Left lung (tissue), 10 donors: ENCODE results near the gene PANX2. TPM values are rescaled to one million over a fixed set of nuclear protein-coding genes. Genes with fewer than 3 reads are reported as not detected.

Experiments
- ATAC-seq: fragments of 200-7000 bp; cut with Tn5 transposase; one replicate; pipeline ENCODE4 v1.9.1; 2020; ENCODE audit warnings: moderate library complexity
- DNase-seq, 4 donors: peaks; one replicate each; pipeline ENCODE4 v3.0.0-alpha.2; 2013 to 2020
- H3K27ac ChIP-seq, 2 donors: fragments of 200-600 bp; sonication (generic) in 1 of 2; one replicate each; pipeline versions ENCODE4 v1.5.0 to v1.8.0; 2020 to 2021
- H3K27me3 ChIP-seq, 2 donors: fragments of 200-600 bp; sonication (generic) in 1 of 2; one replicate each; pipeline versions ENCODE4 v1.5.0 to v1.8.0; 2020 to 2021
- H3K36me3 ChIP-seq, 2 donors: fragments of 200-600 bp; sonication (generic) in 1 of 2; one replicate each; pipeline versions ENCODE4 v1.5.0 to v1.8.0; 2020 to 2021
- H3K4me1 ChIP-seq, 2 donors: fragments of 200-600 bp; one replicate each; pipeline ENCODE4 v1.8.0; 2021
- H3K4me3 ChIP-seq, 2 donors: fragments of 200-600 bp; sonication (generic) in 1 of 2; one replicate each; pipeline versions ENCODE4 v1.5.0 to v1.8.0; 2020 to 2021; ENCODE audit warnings: mild to moderate bottlenecking in 1 of 2
- H3K9me3 ChIP-seq, 2 donors: fragments of 200-600 bp; sonication (generic) in 1 of 2; one replicate each; pipeline versions ENCODE4 v1.5.0 to v1.8.0; 2020 to 2021
- intact Hi-C, 2 donors: fragments of 100-400 bp; cut with DNase I; formaldehyde crosslinking; loops; one replicate each; pipeline versions ENCODE4 v1.11.2 to v1.14.2; 2022
- polyA plus RNA-seq, 6 donors: library from polyadenylated mRNA; unstranded; fragments of 120-200 nt; gene quantifications; one replicate each; pipeline ENCODE4 v1.2.1, GENCODE V29; 2013; ENCODE audit not compliant: insufficient read length in 6 of 6
- total RNA-seq, 2 donors: library from RNA; stranded (reverse); fragmentation: NEBNext Ultra II Directional; extraction: Animal tissue kit (Norgen Biotek cat#: 25700); gene quantifications; one replicate each; pipeline ENCODE4 v1.2.1, GENCODE V29; 2021
- TF ChIP-seq, protein P1 (sequence below), 2 donors: fragments of 200-600 bp; sonication (generic) in 1 of 2; IDR thresholded peaks; one replicate each; pipeline versions ENCODE4 v1.5.0 to v1.8.0; 2021; ENCODE audit warnings: antibody characterized with exemption in 2 of 2
- donor health status: DM: no; HTN: yes; CAD: no.
- donor health status: DM: no; HTN: no; CAD: no.

The PANX2 gene
- total and polyA plus RNA-seq, 8 donors, result 0.51 to 4.6 (median 0.65) TPM

DNA sequence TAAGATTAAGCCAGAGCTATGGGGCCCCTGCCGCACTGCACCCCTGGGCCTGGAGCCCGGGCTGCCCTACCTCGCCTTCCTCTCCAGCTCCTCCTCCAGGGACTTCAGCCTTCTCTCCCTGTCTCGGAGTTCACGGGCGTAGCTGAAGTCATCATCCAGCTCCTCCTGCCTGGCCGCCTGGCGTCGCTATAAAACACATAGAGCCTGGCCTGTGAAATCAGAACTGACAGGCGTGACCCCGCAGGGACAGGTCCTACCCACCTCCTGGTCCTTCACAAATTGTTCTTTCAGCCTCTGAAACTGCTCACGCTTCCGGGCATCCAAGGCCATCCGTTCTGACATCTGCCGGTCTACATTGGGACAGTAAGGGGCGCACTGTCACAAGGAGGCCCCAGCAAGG is 53.5 kb downstream of the PANX2 start:
- Histone ChIP-seq H3K9me3 (no peaks in the 10 kb centered on the region), H3K36me3 (peaks cover 0 to 98% of the 10 kb centered on the region in 2 donors), H3K4me1 (peaks cover 0 to 7% of the 10 kb centered on the region in 2 donors), H3K27ac (no peak overlapping the region), H3K27me3 (no peaks in the 10 kb centered on the region), H3K4me3 (no peak overlapping the region)
- TF ChIP-seq, protein P1, sequence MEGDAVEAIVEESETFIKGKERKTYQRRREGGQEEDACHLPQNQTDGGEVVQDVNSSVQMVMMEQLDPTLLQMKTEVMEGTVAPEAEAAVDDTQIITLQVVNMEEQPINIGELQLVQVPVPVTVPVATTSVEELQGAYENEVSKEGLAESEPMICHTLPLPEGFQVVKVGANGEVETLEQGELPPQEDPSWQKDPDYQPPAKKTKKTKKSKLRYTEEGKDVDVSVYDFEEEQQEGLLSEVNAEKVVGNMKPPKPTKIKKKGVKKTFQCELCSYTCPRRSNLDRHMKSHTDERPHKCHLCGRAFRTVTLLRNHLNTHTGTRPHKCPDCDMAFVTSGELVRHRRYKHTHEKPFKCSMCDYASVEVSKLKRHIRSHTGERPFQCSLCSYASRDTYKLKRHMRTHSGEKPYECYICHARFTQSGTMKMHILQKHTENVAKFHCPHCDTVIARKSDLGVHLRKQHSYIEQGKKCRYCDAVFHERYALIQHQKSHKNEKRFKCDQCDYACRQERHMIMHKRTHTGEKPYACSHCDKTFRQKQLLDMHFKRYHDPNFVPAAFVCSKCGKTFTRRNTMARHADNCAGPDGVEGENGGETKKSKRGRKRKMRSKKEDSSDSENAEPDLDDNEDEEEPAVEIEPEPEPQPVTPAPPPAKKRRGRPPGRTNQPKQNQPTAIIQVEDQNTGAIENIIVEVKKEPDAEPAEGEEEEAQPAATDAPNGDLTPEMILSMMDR (IDR thresholded peaks at IDR 0.05), result no peak
- ATAC-seq, result no peak
- intact Hi-C loops, result no loop called here
- DNase-seq, result no peak

DNA sequence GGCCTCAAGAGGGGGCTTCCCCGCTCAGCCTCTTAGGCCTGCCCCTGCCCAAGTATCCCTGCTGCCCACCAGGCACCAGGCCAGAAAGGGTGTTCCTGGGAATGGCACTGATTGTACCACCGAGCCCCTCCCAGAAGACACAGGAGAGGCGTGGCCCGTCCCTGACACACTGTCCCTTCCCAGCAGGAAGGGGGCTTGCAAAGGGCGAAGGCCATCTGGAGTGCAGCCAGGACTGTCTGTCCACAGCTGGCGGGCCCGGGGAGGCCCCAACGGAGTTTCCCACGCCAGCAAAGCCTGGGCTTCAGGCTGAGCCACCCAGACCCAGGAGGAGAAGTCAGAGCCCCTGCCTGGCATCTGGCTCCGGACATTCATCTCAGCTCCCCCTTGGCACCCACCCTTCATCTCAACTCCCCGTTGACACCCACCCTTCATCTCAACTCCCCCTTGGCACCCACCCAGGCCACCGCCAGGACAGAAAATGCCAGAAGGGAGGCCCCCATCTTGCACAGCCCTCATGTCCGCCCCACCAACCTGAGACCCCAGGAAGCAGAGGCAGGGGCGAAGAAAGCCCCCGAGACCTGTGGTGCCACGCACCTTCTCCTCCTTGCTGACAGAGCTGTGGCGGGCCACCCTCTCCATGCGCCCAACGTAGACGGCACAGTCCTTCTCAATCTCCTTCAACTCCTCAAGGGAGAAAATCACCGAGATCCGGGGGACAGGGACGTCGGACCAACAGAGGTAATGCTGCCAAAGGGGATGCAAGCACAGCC is 54.9 kb downstream of the PANX2 start:
- TF ChIP-seq, protein P1 (IDR thresholded peaks at IDR 0.05), result no peak
- intact Hi-C loops, result no loop called here
- no peaks in the 10 kb centered on the region for H3K27me3 ChIP-seq
- peaks cover 0 to 98% of the 10 kb centered on the region in 2 donors for H3K36me3 ChIP-seq
- no peak overlapping the region for H3K4me3 ChIP-seq
- ATAC-seq (no peak), DNase-seq (no peak)
- H3K27ac ChIP-seq, result no peak overlapping the region
- H3K9me3 ChIP-seq, result no peaks in the 10 kb centered on the region
- H3K4me1 ChIP-seq, result no peaks in the 10 kb centered on the region

DNA sequence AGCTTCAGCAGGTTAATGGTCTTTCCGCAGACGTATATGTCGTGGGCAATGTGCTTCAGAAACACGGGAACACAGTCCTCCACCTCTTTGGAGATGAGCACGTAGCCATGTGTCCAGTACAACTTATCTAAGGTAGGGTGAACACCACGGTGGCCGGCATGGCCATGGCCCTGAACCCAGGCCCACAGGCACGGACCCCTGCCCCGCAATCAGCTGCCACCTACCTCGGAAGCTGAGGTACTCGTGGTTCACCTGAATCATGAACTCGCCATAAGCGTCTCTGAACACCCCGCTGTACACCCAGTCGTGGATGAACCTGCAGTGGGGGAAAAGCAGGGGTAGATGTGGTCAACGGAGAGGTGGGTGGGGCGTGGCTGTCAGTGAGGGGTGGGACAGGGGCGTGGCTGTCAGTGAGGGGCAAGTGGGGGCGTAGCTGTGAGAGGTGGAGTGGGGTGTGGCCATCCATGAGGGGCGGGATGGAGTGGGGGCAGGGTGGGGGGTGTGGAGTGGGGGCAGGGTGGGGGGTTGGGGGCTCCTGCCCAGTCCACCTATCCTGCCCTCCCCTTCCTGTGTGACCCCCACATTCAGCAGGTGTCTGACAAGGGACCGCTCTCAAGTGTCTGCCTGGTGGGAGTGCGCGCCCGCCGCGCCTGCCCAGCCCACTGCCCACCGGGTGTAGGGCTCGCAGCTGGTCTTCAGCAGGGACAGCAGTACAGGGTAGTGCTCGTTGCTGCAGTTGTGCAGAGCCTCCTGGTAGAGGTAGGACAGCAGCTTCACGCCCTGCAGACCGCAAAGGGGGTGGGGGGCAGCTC is 55.7 kb downstream of the PANX2 start:
- Histone ChIP-seq H3K4me1 (no peaks in the 10 kb centered on the region), H3K4me3 (no peak overlapping the region), H3K27me3 (no peaks in the 10 kb centered on the region), H3K9me3 (no peaks in the 10 kb centered on the region), H3K27ac (no peak overlapping the region), H3K36me3 (peaks cover 0 to 94% of the 10 kb centered on the region in 2 donors)
- intact Hi-C loops, result no loop called here
- DNase-seq (no peak), ATAC-seq (no peak)
- TF ChIP-seq, protein P1 (IDR thresholded peaks at IDR 0.05), result no peak

DNA sequence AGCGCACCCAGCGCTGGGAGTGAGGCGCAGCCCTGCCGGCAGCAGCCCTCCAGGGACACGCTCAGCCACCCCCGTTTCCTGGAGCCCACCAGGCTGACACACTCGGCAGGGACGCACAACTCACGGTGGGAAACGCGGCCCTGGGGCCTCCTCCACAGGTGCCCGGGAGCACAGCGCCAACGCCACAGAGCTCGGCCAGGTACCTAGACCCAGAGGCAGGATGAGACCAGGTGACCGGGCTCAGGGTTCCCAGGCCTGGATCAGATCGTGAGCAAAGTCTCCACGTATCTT is 56.3 kb downstream of the PANX2 start:
- TF ChIP-seq, protein P1 (IDR thresholded peaks at IDR 0.05), result no peak
- DNase-seq (no peak), ATAC-seq (no peak)
- Histone ChIP-seq H3K27ac (no peak overlapping the region), H3K4me3 (no peak overlapping the region), H3K36me3 (peaks cover 0 to 94% of the 10 kb centered on the region in 2 donors), H3K27me3 (no peaks in the 10 kb centered on the region), H3K4me1 (no peaks in the 10 kb centered on the region), H3K9me3 (no peaks in the 10 kb centered on the region)
- intact Hi-C loops, result no loop called here

DNA sequence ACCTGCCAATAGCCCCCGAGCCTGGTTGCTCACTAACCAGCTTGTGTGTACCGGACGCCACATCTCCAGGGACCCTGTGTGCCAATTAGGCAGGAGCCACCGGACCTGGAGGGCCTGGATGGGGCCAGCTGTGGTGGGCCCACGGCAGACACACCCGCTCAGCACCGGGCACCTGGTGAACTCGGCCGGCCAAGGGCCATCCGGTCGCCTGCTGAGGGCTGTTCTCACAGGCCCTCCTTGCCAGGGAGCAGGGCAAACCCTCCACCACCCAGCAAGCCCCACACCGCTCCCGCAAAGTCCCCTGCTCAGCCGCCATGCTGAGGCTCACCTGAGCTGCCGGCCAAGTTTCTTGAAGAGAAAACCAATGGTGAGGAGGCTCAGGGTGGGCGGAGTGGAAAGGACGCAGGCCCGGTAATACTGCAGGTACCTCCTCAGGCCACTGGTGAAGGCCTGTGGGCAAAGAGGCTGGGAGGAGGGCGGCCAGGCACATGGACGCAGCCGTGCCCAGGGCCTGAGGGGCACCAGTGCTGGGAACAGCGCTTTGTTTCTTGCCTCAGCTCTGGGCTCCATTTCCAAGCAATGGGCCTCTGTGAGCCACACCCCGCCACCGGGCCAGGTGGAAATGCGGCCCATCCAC is 57.2 kb downstream of the PANX2 start:
- Histone ChIP-seq H3K9me3 (no peaks in the 10 kb centered on the region), H3K27ac (no peak overlapping the region), H3K4me1 (no peaks in the 10 kb centered on the region), H3K27me3 (no peaks in the 10 kb centered on the region), H3K36me3 (peaks cover 0 to 94% of the 10 kb centered on the region in 2 donors), H3K4me3 (no peak overlapping the region)
- DNase-seq (no peak), ATAC-seq (no peak)
- TF ChIP-seq, protein P1 (IDR thresholded peaks at IDR 0.05), result no peak
- intact Hi-C loops, result no loop called here
